SH-SY5Y (cell line): Measurements from ENCODE around the gene SLC12A1.

Experiments
- GATA2 ChIP-seq: IDR thresholded peaks from 2 replicates; pipeline ENCODE4 v1.6.1; 2011; ENCODE audit warnings: mild to moderate bottlenecking, low read depth, low read length
- GATA3 ChIP-seq: IDR thresholded peaks from 2 replicates; pipeline ENCODE4 v1.6.1; 2011; ENCODE audit warnings: low read depth, mild to moderate bottlenecking, low read length, moderate library complexity

- TF ChIP-seq GATA3: no peak
- TF ChIP-seq GATA2: no peak
Observed at GRCh38 chr15:48242015-48242414, 35.9 kb downstream of the SLC12A1 start.
